ENCODE data around the gene CEP126. TPM values are rescaled to one million over a fixed set of nuclear protein-coding genes. Genes with fewer than 3 reads are reported as not detected.

The CEP126 gene
- total RNA-seq, 1 donor from 2014 or later: 11.1 TPM

- DNase-seq (ENCODE audit: low spot score) (no peak), ATAC-seq (no peak)
- intact Hi-C loops (cut with DNase I): loop anchor here (10.0 kb wide), 1 partner anchor 137 kb away; no protein-coding TSS in a partner anchor
Observed at GRCh38 chr11:102001657-102002338, 87.0 kb downstream of the CEP126 start.

GRCh38 chr11:102004220-102004619 is 89.4 kb downstream of the CEP126 start:
- DNase-seq (ENCODE audit: low spot score) (no peak), ATAC-seq (no peak)
- intact Hi-C loops (cut with DNase I): loop anchor here (10.0 kb wide), 1 partner anchor 139 kb away; no protein-coding TSS in a partner anchor

- no peak for DNase-seq (ENCODE audit: low spot score)
- ATAC-seq: no peak
- intact Hi-C loops (cut with DNase I): loop anchor here (10.0 kb wide), 1 partner anchor 141 kb away; no protein-coding TSS in a partner anchor
Observed at GRCh38 chr11:102005306-102005705, 90.5 kb downstream of the CEP126 start.

GRCh38 chr11:102006835-102007566 is 92.2 kb downstream of the CEP126 start:
- no peak for ATAC-seq
- intact Hi-C loops (cut with DNase I): loop anchor here (10.0 kb wide), 1 partner anchor 142 kb away; no protein-coding TSS in a partner anchor
- DNase-seq (ENCODE audit: low spot score): no peak

- DNase-seq (ENCODE audit: low spot score) (no peak), ATAC-seq (peak; percentile 70)
- intact Hi-C loops (cut with DNase I): loop anchor here (10.0 kb wide), 1 partner anchor 143 kb away; no protein-coding TSS in a partner anchor
Observed at GRCh38 chr11:102007567-102008437, 93.0 kb downstream of the CEP126 start.

- intact Hi-C loops (cut with DNase I): no loop called here
- ATAC-seq (peak; percentile 79), DNase-seq (ENCODE audit: low spot score) (peak; percentile 67)
Observed at GRCh38 chr11:102010776-102011494, 96.1 kb downstream of the CEP126 start.

GRCh38 chr11:102012946-102013345 is 98.1 kb downstream of the CEP126 start:
- ATAC-seq (no peak), DNase-seq (ENCODE audit: low spot score) (no peak)
- intact Hi-C loops (cut with DNase I): no loop called here

- ATAC-seq (no peak), DNase-seq (ENCODE audit: low spot score) (no peak)
- intact Hi-C loops (cut with DNase I): no loop called here
Observed at GRCh38 chr11:102014756-102015155, 99.9 kb downstream of the CEP126 start.

- DNase-seq (ENCODE audit: low spot score) (no peak), ATAC-seq (no peak)
- intact Hi-C loops (cut with DNase I): no loop called here
Observed at GRCh38 chr11:102017026-102017425, 102.2 kb downstream of the CEP126 start.

- ATAC-seq: no peak
- intact Hi-C loops (cut with DNase I): no loop called here
- no peak for DNase-seq (ENCODE audit: low spot score)
Observed at GRCh38 chr11:102026217-102026616, 111.4 kb downstream of the CEP126 start.

GRCh38 chr11:102026959-102027358 is 112.1 kb downstream of the CEP126 start:
- DNase-seq (ENCODE audit: low spot score) (no peak), ATAC-seq (no peak)
- intact Hi-C loops (cut with DNase I): no loop called here

- ATAC-seq (no peak), DNase-seq (ENCODE audit: low spot score) (no peak)
- intact Hi-C loops (cut with DNase I): no loop called here
Observed at GRCh38 chr11:102036757-102037156, 121.9 kb downstream of the CEP126 start.

- intact Hi-C loops (cut with DNase I): no loop called here
- DNase-seq (ENCODE audit: low spot score): no peak
- no peak for ATAC-seq
Observed at GRCh38 chr11:102046841-102047240, 132.0 kb downstream of the CEP126 start.

- ATAC-seq (peak; percentile 99), DNase-seq (ENCODE audit: low spot score) (peak; percentile 96)
- intact Hi-C loops (cut with DNase I): no loop called here
Observed at GRCh38 chr11:102047305-102047924, 132.6 kb downstream of the CEP126 start, which contains the start of gene CFAP300. Gene CFAP300, plus strand, starts transcription at chr11:102047437. Its CDS starts 34 bp downstream, at chr11:102047471.

Data from sciatic nerve (tissue), 2 donors.